Right atrium auricular region (tissue), 2 donors: ENCODE results near the gene PARP16. TPM values are rescaled to one million over a fixed set of nuclear protein-coding genes. Genes with fewer than 3 reads are reported as not detected.

Source experiments
- DNase-seq: peaks from one replicate; pipeline ENCODE4 v3.0.0-alpha.2; 2019; ENCODE audit warnings: low spot score
- H3K27ac ChIP-seq, 2 donors: fragments of 200-600 bp; sonication (generic); 1 replicate in 1 of 2; 2 replicates in 1 of 2; pipeline ENCODE4 v1.5.1; 2016 to 2019
- H3K27me3 ChIP-seq, 2 donors: fragments of 200-600 bp; sonication (generic); one replicate each; pipeline versions ENCODE4 v1.5.1 to v1.6.0; 2017 to 2019
- H3K36me3 ChIP-seq: fragments of 200-600 bp; sonication (generic); one replicate; pipeline ENCODE4 v1.5.1; 2016
- H3K4me1 ChIP-seq, 2 donors: fragments of 200-600 bp; sonication (generic); one replicate each; pipeline versions ENCODE4 v1.5.1 to v1.6.0; 2017 to 2019
- H3K4me3 ChIP-seq, 2 donors: fragments of 200-600 bp; sonication (generic); 1 replicate in 1 of 2; 2 replicates in 1 of 2; pipeline ENCODE4 v1.5.1; 2017 to 2019; ENCODE audit warnings: mild to moderate bottlenecking in 1 of 2, moderate library complexity in 1 of 2
- H3K9me3 ChIP-seq, 2 donors: fragments of 200-600 bp; sonication (generic); one replicate each; pipeline ENCODE4 v1.5.1; 2019
- CTCF ChIP-seq, 2 donors: fragments of 200-600 bp; sonication (generic); IDR thresholded peaks; one replicate each; pipeline ENCODE4 v1.5.1; 2019; ENCODE audit warnings: antibody characterized with exemption in 2 of 2
- total RNA-seq, 2 donors: library from RNA; depleted of rRNA; stranded (reverse); fragments of >200 nt; gene quantifications; one replicate each; pipeline ENCODE4 v1.1.0, GENCODE V29; 2016

PARP16 gene
- total RNA-seq, 2 donors from 2014 or later = 5.2 to 5.8 TPM

GRCh38 chr15:65307978-65308377 is 21.3 kb upstream of the PARP16 start:
- H3K27me3 ChIP-seq = no peaks in the 10 kb centered on the region
- DNase-seq = no peak
- peaks cover 0 to 22% of the 10 kb centered on the region in 2 donors for H3K4me1 ChIP-seq

GRCh38 chr15:65306551-65306950 is 19.9 kb upstream of the PARP16 start:
- Histone ChIP-seq H3K27ac (no peak overlapping the region), H3K36me3 (no peaks in the 10 kb centered on the region), H3K27me3 (no peaks in the 10 kb centered on the region), H3K9me3 (no peaks in the 10 kb centered on the region), H3K4me3 (no peak overlapping the region), H3K4me1 (peaks cover 0 to 12% of the 10 kb centered on the region in 2 donors)
- TF ChIP-seq CTCF (IDR thresholded peaks at IDR 0.05) = no peak
- DNase-seq = no peak

More at GRCh38 chr15:65307978-65308377, 21.3 kb upstream of the PARP16 start:
- H3K9me3 ChIP-seq = no peaks in the 10 kb centered on the region
- TF ChIP-seq CTCF (IDR thresholded peaks at IDR 0.05) = no peak
- no peak overlapping the region for H3K27ac ChIP-seq
- H3K4me3 ChIP-seq = no peak overlapping the region
- no peaks in the 10 kb centered on the region for H3K36me3 ChIP-seq

GRCh38 chr15:65305776-65306175 is 19.1 kb upstream of the PARP16 start:
- Histone ChIP-seq H3K27me3 (no peaks in the 10 kb centered on the region), H3K36me3 (no peaks in the 10 kb centered on the region), H3K4me1 (peaks cover 0 to 12% of the 10 kb centered on the region in 2 donors), H3K9me3 (no peaks in the 10 kb centered on the region), H3K4me3 (no peak overlapping the region), H3K27ac (no peak overlapping the region)
- no peak for DNase-seq
- no peak for TF ChIP-seq CTCF (IDR thresholded peaks at IDR 0.05)

- no peaks in the 10 kb centered on the region for H3K9me3 ChIP-seq
- no peaks in the 10 kb centered on the region for H3K36me3 ChIP-seq
- H3K4me1 ChIP-seq = peaks cover 0 to 12% of the 10 kb centered on the region in 2 donors
- H3K27ac ChIP-seq = peak overlapping the region; percentile 82 to 92
- no peak for DNase-seq
- H3K4me3 ChIP-seq = peak overlapping the region in 1 of 2 donors; percentile 61
- no peaks in the 10 kb centered on the region for H3K27me3 ChIP-seq
- no peak for TF ChIP-seq CTCF (IDR thresholded peaks at IDR 0.05)
These were observed 18.6 kb upstream of the PARP16 start for GRCh38 chr15:65305150-65305758.

- Histone ChIP-seq H3K4me1 (peaks cover 0 to 12% of the 10 kb centered on the region in 2 donors), H3K4me3 (peak within 1 kb of the TSS; percentile 44 to 61), H3K27me3 (no peaks in the 10 kb centered on the region), H3K9me3 (no peaks in the 10 kb centered on the region), H3K27ac (peak within 1 kb of the TSS; percentile 82 to 92), H3K36me3 (no peaks in the 10 kb centered on the region)
- peak; percentile 82 for DNase-seq
- peak; percentile 66 to 85 for TF ChIP-seq CTCF (IDR thresholded peaks at IDR 0.05)
These were observed 17.9 kb upstream of the PARP16 start, which contains the start of gene RNU5B-1 for GRCh38 chr15:65304381-65305149. Gene RNU5B-1 (plus strand): TSS chr15:65304677.
